Measurements from ENCODE around the gene SRGAP3. TPM values are rescaled to one million over a fixed set of nuclear protein-coding genes. Genes with fewer than 3 reads are reported as not detected.
A peak's percentile ranks its signal among the peaks of the same experiment; 100 is the strongest.
"Not testable (repeated sequence)": the region's sequence is repeated elsewhere in the genome, so short reads cannot be mapped to it uniquely, and the experiment has no call there.

The SRGAP3 gene
- polyA plus RNA-seq (ENCODE audit: insufficient read length in 4 of 4): 10 to 100 TPM; 13.3 to 25.2 (median 16.9) TPM

- peak; percentile 85 to 96 (median 94) for DNase-seq (ENCODE audit: low read depth in 4 of 4, low spot score in 2 of 4)
Observed at GRCh38 chr3:9249273-9250192, at the start of gene SRGAP3. Gene SRGAP3 (minus strand): TSS chr3:9249646. CDS start chr3:9248951, 695 bp downstream.

- no peak for DNase-seq (ENCODE audit: low read depth in 4 of 4, low spot score in 2 of 4)
Observed at GRCh38 chr3:9298236-9298635, 48.8 kb upstream of the SRGAP3 start.

- DNase-seq (ENCODE audit: low read depth in 4 of 4, low spot score in 2 of 4): no peak
Observed at GRCh38 chr3:9296241-9296640, 46.8 kb upstream of the SRGAP3 start.

DNA sequence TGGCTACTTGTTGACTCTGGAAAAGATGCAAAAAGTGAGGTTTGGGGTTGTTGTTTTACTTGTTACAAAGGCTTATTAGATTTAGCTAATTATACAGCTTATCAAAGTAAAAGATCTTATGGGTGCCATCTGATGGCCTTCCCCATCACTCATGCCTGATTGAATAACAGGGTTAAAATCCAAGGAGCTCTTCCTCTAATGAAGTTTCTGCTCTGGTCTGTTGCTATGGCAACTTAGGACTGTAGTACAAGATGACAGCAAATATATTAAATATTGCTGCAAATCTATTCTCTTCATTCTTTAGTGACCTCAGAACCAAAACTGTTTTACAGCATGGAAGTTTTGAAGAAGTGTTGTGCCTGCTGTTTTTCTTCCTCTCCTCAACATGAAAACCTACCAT, 45.6 kb upstream of the SRGAP3 start:
- DNase-seq (ENCODE audit: low read depth in 4 of 4, low spot score in 2 of 4): no peak

- DNase-seq (ENCODE audit: low read depth in 4 of 4, low spot score in 2 of 4): not testable (repeated sequence)
Observed at GRCh38 chr3:9293953-9294352, 44.5 kb upstream of the SRGAP3 start.

- no peak for DNase-seq (ENCODE audit: low read depth in 4 of 4, low spot score in 2 of 4)
Observed at GRCh38 chr3:9293076-9293475, 43.6 kb upstream of the SRGAP3 start.

- DNase-seq (ENCODE audit: low read depth in 4 of 4, low spot score in 2 of 4): no peak
Observed at GRCh38 chr3:9292516-9292915, 43.1 kb upstream of the SRGAP3 start.

DNA sequence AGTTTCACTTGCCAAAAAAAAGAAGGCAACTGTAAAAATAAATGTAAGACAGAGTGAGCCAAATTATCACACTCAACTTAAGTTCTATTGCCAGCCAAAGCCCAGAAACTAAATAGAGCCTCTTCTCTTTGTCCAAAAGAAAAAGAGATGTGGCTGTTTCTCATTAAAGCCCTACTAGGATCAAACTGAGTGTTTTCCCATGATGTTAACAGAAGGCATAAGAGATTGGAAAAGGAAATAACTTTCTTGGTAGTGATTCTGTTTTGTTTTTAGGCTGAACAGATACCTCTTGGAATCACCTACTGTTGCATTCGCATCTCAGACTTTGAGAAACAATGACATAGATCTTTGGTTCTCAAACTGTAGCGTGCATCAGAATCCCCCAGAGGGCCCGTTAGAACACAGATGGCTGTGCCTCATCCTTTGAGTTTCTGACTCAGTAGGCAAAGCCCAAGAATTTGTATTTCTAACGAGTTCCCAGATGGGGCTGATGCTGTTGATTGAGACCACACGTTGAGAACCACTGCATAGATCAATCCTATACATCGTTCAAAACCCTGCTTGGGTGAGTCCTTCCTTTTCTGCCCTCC, 42.5 kb upstream of the SRGAP3 start:
- no peak for DNase-seq (ENCODE audit: low read depth in 4 of 4, low spot score in 2 of 4)

- DNase-seq (ENCODE audit: low read depth in 4 of 4, low spot score in 2 of 4): no peak
Observed at GRCh38 chr3:9290566-9290965, 41.1 kb upstream of the SRGAP3 start.

DNA sequence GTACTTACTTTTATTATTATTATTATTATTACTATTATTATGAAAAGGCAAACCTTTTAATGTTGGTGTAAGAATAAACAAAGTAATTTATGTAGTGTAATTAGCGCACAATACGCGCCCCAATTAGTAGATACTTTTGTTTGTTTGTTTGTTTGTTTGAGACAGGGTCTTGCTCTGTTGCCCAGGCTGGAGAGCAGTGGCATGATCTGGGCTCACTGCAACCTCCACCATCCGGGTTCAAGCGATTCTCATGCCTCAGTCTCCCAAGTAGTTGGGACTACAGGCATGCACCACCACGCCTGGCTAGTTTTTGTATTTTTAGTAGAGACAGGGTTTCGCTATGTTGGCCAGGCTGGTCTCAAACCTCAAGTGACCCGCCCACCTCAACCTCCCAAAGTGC, 32.1 kb upstream of the SRGAP3 start:
- not testable (repeated sequence) for DNase-seq (ENCODE audit: low read depth in 4 of 4, low spot score in 2 of 4)

- DNase-seq (ENCODE audit: low read depth in 4 of 4, low spot score in 2 of 4): no peak
Observed at GRCh38 chr3:9280451-9281219, 31.2 kb upstream of the SRGAP3 start.

DNA sequence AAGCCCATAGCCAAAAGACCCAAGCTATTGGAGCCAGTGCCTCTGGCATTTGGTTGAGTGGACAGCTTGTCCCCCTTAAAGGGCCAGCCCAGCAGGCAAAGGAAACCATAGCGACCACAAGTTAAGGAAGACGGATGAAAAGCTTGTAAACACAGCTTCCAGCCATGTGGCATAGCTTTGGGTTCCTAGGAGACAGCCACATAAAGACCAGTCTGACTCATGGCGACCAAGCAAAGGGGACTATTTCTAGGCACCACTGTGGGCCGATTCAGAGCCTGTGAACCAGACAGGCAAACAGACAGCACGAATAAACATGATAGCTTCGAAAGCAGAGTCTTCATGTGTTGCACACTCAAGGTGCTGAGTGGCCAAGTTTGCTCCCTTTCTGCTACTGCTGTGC, 30.5 kb upstream of the SRGAP3 start:
- no peak for DNase-seq (ENCODE audit: low read depth in 4 of 4, low spot score in 2 of 4)

- DNase-seq (ENCODE audit: low read depth in 4 of 4, low spot score in 2 of 4): no peak
Observed at GRCh38 chr3:9278498-9278897, 29.1 kb upstream of the SRGAP3 start.

DNA sequence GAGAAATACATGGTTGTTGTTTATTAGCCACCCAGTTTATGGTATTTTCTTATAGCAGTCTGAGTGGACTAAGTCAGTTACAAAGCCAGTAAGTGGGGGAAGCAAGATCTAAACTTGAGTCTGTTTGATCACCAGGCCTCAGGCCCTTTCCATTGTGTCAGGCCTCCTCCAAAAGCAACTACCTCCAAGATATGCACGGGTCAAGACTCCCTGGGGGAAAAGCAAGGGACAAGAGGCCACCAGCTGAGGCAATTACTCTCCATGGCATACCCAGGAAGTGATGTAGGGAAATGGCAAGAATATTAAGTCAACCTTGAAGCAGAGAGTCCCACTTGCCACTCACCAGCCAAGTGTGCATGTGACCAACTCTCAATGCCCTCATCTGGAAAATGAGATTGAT, 28.6 kb upstream of the SRGAP3 start:
- DNase-seq (ENCODE audit: low read depth in 4 of 4, low spot score in 2 of 4): no peak

- no peak for DNase-seq (ENCODE audit: low read depth in 4 of 4, low spot score in 2 of 4)
Observed at GRCh38 chr3:9276761-9277370, 27.4 kb upstream of the SRGAP3 start.

DNA sequence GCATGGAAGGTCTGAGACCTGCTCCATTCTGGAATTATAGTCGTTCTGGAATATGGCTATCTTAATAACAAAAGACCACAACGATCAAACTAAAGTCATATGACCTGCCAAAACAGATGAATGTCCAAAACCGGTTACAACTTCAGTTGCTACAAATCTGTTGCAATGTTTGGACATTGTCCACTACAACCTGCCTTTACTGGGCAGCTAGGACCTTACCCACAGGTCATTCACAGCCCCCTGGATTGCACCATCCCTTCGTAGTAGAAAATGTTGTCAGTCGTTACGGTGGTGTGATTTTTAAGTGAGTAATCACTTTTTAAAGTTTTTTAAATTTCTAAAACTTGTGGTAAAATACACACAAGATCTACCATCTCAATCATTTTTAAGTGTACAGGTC, 22.5 kb upstream of the SRGAP3 start:
- DNase-seq (ENCODE audit: low read depth in 4 of 4, low spot score in 2 of 4): no peak

DNA sequence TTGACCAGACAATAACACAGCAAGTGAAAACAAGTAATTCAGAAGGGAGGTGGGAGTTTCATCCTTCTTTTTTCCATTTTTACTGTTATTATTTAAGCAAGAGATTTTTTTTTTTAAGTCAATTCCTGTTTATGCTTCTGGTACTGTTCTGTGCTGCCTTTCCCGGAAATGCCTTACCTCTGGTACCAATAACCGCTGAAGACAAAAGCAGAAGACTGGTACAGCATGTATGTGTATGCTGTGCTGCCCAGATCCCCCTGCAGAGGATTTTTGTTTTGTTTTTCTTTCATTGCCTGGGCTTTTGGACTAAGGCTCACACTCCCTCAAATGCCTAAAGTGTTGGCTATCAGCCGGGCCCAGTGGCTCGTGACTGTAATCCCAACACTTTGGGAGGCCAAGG, 21.3 kb upstream of the SRGAP3 start:
- DNase-seq (ENCODE audit: low read depth in 4 of 4, low spot score in 2 of 4): no peak

DNA sequence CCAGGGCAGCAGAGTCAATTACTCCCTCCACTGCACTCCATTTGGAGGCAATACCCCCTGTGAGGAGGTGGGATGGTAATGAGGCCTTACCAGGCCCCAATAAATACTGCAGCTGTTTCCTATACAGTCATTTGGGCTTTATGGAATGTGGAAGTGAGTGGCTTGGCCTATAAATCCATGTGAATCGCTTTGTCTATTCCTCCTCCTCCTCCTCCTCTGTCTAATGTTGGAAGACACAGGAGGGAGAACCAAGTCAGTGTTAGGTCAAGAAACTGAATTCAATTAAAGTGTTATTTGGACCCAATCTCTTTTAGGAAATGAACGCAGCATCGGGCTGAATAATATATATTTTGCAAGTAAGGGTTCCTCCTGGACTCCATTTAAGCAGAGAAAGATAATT, 17.3 kb upstream of the SRGAP3 start:
- no peak for DNase-seq (ENCODE audit: low read depth in 4 of 4, low spot score in 2 of 4)

DNA sequence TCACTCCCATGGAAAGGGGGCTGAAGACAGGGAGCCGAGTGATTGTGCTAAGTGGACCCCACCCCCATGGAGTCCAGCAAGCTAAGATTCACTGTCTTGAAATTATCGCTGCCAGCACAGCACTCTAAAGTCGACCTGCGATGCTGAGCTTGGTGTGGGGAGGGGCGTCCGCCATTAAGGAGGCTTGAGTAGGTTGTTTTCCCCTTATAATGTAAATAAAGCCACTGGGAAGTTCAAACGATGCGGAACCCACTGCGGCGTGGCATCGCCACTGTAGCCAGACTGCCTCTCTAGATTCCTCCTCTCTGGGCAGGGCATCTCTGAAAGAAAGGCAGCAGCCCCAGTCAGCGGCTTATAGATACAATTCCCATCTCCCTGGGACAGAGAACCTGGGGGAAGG, 10.9 kb upstream of the SRGAP3 start:
- DNase-seq (ENCODE audit: low read depth in 4 of 4, low spot score in 2 of 4): no peak

- DNase-seq (ENCODE audit: low read depth in 4 of 4, low spot score in 2 of 4): no peak
Observed at GRCh38 chr3:9257092-9257491, 7.6 kb upstream of the SRGAP3 start.

DNA sequence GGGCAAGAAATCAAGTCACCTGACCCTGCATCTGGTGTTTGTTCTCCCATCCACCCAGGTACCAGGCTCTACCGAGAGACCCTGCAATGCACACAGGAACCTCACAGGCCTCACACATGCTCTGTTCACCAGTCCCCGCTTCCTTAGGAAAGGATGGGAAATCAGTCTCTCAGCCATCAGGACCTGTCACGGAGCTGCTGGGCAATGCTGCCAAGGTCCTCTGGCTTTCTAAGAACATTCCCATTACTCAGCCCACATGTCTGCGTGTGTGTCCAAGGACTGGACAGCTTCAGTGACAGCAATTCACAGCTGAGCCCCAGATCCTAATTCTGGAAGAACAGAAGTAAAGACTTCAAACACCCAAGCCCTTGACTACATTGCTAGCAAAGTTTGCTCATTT, 6.5 kb upstream of the SRGAP3 start:
- DNase-seq (ENCODE audit: low read depth in 4 of 4, low spot score in 2 of 4): no peak

Measured in left renal cortex interstitium (tissue), 4 donors.